GM19023 (cell line): ENCODE data around the gene ELAPOR1.
"Not testable (repeated sequence)": the region's sequence is repeated elsewhere in the genome, so short reads cannot be mapped to it uniquely, and the experiment has no call there.

Source experiments
- ATAC-seq: cut with Tn5 transposase; IDR thresholded peaks from one replicate; pipeline ENCODE4 v1.9.1; 2021; ENCODE audit warnings: mild to moderate bottlenecking, moderate library complexity; ENCODE audit not compliant: unreplicated experiment

Gene ELAPOR1

DNA sequence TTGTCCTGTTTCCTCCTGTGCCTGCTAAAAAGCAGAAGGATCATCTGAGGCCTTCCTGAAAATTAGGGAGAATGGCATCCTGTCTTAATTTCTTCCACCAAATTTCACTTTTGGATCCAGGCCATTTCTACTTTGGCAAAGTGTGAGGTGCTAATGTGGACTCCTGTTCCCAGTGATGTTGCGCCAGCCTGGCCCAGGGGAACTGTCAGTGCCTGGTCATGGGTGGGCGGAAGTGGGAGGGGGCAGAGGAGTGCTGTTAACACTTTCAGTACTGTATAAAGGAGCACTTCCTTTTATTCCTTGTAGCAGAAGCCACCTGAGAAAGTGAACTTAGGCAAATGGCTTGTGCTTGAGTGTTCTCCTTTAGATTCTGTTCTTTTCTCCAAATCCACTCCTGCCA, 19.9 kb downstream of the ELAPOR1 start:
- ATAC-seq = no peak

GRCh38 chr1:109134423-109134822, 20.5 kb downstream of the ELAPOR1 start:
- ATAC-seq = no peak

DNA sequence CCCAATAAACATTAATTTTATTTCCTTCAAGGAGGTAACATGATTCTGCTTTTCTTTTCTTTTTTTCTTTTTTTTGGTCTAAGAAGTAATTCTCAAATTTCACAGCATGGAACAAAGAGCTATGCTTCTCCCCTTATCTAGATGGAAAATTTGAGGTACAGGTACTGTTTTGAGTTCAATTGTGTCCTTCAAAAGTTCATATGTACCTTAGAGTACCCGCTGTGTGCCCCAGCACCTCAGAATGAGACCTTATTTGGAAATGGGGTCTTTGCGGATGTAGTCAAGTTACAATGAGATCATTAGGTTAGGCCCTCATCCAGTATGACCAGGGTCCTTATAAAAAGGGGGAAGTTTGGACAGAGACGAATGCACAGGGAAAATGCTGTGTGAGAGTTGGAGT, 22.0 kb downstream of the ELAPOR1 start:
- ATAC-seq = no peak

GRCh38 chr1:109136766-109137165, 22.9 kb downstream of the ELAPOR1 start:
- no peak for ATAC-seq

- no peak for ATAC-seq
These were observed 24.0 kb downstream of the ELAPOR1 start for GRCh38 chr1:109137958-109138357.

DNA sequence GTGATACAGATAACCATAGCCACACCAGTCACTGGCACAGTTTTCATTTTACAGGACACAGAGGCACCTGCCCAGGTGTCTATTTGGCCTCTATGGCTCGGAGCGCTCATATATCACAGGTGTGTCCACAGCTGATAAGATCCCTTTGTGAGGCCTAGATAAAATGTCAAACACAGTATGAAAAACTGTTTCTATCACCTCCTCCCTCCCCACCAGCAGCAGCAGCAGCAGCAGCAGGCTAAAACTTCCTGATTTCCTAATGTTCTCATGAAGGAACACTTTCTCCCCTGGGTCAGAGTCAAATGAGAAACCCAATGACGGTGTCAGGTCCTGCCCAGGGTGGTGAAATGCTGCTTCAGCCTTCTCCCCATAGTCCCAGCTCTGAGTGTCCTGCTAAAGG, 24.4 kb downstream of the ELAPOR1 start:
- ATAC-seq = no peak

- ATAC-seq = no peak
These were observed 26.5 kb downstream of the ELAPOR1 start for GRCh38 chr1:109140392-109140791.

GRCh38 chr1:109142260-109142659, 28.3 kb downstream of the ELAPOR1 start:
- ATAC-seq = no peak

- not testable (repeated sequence) for ATAC-seq
These were observed 28.8 kb downstream of the ELAPOR1 start for GRCh38 chr1:109142725-109143124.

- ATAC-seq = no peak
These were observed 35.2 kb downstream of the ELAPOR1 start for GRCh38 chr1:109148987-109149561.

GRCh38 chr1:109149874-109150601, 36.1 kb downstream of the ELAPOR1 start:
- ATAC-seq = no peak

DNA sequence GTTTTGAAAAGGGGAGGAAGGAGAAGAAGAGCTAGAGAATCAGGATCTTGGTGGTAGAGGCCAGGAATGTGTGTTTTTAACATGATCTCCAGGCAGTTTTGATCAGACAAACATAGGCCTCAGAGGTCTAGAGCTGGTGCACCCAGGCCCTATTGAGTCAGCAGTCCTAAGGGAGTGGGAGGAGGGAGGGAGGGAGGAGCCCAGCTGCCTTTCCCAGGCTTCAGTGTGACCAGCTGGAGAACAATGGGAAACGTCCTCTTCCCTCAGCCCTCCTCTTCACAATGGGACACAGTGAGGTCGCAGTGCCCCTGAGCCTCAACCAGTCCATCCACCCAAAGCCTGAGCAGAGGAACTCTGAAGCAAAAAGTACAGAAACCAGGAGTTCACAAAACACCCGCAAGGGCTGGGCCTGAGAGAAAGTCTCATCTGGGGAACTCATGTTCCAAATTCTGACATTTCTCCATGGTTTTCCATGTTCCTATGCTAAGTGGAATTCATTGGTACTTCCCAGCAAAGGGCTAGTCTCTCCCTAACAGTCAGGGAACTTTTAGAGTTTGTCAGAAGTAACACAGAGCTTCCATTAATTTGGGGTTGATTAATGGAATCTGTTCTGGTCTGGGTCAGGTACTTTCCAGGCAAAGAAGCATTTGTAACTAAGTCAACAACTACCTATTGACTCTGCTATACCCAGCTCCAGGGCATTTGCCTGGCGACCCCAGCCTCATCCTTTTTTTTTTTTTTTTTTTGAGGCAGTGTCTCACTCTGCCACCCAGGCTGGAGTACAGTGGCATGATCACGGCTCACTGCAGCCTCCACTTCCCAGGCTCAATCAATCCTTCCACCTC, 37.5 kb downstream of the ELAPOR1 start:
- ATAC-seq = no peak

GRCh38 chr1:109152196-109152595, 38.3 kb downstream of the ELAPOR1 start:
- ATAC-seq = no peak

DNA sequence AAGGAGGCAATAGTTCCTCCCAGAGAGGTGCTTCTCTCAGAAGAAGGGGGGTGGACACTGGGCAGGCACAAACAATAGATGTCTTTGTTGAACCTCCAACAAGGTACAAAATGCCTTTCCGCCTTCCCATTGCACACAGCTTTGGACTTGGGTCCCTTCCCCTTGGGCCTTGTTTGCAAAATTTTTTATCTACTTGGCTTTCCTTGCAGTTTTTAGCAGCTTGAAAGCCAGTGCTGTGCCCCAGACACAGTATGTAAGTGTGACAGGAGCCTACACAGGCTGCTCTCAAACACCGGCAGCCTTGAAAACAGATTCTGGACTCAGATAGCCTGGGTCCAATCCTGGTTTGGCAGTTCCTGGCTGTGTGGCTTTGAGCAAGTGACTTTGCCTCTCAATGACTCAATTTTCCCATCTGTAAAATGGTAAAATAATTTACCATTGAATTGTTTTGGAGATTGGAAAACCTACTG, 43.0 kb downstream of the ELAPOR1 start:
- ATAC-seq = no peak

- ATAC-seq = no peak
These were observed 44.5 kb downstream of the ELAPOR1 start for GRCh38 chr1:109158433-109158832.

DNA sequence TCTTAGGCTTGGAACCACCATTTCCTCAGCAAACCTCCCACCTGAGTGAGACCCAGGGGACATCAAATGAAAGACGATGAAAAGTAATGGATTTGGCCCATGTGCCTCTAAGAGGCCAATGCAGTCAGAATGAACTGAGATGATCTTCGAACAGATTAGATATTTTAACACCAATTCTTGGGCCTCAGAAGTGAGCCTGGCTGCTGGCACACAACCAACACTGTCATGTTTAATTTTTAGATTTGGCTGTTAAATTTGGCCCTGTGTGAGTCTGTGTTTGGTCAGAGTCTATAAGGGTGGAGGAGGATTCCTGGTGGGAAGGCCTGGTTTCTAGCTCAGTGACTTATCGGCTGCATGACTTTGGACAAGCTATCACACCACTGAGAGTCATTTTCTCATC, 45.4 kb downstream of the ELAPOR1 start:
- no peak for ATAC-seq

DNA sequence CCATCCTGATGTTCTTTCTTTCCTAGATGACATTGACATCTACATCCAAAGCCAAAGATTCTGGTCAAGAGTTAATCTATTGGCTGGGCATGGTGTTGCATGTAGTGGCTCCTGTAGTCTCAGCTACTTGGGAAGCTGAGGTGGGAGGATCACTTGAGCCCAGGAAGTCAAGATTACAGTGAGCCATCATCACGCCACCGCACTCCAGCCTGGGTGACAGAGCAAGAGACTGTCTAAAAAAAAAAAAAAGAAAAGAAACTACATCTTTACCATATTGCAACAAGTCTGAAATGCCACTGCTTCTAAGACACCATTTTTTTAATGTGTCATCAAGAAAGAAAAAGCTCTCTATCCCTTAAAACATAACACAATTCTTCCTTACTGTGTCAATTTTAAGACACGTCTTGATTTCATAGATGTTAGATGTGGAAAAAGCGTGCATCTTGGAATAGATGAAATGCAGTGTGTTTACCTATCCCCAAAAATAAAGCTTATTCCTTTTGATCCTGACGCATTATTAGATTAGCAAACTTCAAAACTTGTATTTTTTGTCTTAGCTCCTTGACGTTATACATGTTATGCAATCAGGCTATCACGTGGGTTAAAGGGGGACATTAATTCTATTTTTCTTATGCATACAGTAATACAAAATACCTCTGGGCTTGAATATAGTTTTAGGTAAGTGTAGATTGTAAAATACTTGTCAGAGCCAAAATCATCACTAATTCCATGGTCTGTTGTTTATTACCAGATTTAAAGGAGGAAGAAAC, 46.3 kb downstream of the ELAPOR1 start:
- no peak for ATAC-seq

DNA sequence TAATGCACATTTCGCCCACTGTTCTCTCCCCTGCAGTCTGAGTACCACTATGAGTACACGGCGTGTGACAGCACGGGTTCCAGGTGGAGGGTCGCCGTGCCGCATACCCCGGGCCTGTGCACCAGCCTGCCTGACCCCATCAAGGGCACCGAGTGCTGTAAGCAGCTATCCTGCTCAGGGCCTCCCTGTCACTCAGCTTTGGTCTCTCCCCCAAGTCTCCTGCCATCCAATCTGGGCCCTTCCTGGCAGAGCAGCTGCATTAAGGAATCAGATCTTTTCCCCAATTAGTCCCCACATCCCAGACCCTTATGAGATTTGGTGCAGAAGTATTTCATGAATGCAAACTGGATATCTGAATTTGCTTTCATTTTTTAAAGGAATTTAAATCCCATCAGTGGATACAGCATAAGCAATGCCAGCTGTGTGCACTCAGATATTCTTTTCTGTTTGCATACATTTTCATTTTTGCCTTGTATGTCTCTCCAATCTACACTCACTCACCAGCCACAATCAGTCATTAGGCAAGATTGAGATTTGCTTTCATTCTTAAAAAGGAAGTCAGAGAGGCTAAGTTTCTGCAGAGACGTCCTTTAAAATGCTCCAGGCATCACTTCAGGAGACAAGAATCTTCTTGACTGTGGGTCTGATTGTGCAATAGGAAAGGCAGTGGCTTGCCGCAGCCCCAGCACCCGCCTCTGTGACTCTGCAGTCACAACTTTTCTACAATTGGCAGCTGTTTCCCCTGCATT, 48.1 kb downstream of the ELAPOR1 start:
- peak; percentile 48 for ATAC-seq

- ATAC-seq = no peak
These were observed 48.7 kb downstream of the ELAPOR1 start for GRCh38 chr1:109162626-109163025.

DNA sequence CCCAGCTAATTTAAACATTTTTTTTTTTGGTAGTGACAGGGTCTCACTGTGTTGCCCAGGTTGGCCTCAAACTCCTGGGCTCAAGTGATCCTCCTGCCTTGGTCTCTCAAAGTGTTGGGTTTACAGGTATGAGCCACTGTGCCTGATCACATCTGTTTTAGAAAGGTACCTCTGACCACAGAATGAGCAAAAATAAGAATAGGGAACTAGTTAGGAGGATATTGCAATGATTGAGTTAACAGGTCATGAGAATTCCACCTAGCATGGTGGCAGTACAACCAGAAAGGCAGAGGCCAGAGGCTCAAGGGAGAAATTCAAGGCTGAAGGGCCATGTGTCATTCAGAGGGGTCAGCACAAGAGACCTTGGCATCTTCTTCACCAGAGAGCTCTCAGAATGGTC, 49.6 kb downstream of the ELAPOR1 start:
- ATAC-seq = no peak
